Stimulated activated CD8-positive, alpha-beta memory T cell treated with anti-CD3 and anti-CD28 coated beads, Interleukin-7, amount 100 ng/mL, for 1 hour (primary cell): ENCODE results near the gene BPIFB2.
"Not testable (repeated sequence)": the region's sequence is repeated elsewhere in the genome, so short reads cannot be mapped to it uniquely, and the experiment has no call there.

Experiments used
- DNase-seq, 2 donors: peaks; one replicate each; pipeline ENCODE4 v3.0.0-alpha.2; 2020; ENCODE audit warnings: low read depth in 2 of 2

Gene BPIFB2

GRCh38 chr20:33034901-33035492 is 27.5 kb downstream of the BPIFB2 start:
- no peak for DNase-seq

DNA sequence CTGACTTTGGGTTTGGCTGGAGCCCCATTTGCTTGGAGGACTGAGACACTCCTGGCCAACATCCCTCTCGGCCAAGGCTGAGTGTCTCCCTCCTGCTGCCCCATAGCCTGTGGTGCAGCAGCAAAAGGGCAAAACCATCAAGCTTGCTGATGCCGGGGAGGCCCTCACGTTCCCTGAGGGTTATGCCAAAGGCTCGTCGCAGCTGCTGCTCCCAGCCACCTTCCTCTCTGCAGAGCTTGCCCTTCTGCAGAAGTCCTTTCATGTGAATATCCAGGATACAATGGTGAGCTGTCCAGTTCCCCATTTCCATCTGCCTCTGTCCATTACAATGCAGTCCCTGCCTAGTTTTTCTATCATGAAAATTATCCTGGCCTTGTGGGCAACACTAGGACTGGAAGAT is 30.0 kb downstream of the BPIFB2 start:
- no peak for DNase-seq

- no peak for DNase-seq
These were observed 30.7 kb downstream of the BPIFB2 start for GRCh38 chr20:33038243-33038642.

GRCh38 chr20:33042430-33042829 is 34.9 kb downstream of the BPIFB2 start:
- DNase-seq: no peak

DNA sequence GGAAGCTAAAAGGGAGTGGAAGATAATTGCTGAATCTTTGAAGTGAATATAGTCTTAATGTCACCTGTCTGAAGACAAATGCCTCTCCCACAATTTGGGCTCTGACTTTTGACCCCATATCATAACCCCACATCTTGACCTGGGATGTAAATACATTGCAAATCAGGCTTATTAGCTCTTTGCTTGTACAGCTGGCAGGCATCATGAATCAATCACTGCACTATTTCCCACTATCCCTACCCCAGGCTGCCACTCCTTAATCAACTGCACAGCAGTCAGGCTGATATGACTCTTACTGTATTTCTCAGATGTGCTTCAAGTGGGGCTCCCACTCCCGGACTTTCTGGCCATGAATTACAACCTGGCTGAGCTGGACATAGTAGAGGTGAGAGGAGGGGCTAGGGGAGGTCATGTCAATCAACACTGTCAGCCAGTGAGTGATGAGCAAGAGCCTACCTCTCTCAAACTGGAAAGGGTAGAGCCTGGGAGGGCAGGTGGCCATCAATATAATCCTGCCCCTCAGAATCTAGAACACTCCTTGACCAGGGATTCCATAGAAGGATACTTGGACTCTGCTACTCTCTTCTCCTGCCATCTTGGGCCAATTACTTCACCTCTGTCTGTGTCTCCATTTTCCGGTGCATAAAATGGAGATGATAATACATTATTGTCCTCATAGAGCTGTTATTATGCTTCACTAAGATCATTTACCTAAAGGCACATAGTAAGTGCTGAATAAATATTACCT is 35.7 kb downstream of the BPIFB2 start:
- DNase-seq: no peak

GRCh38 chr20:33043731-33044181 is 36.3 kb downstream of the BPIFB2 start:
- DNase-seq: no peak

- DNase-seq: not testable (repeated sequence)
These were observed 37.7 kb downstream of the BPIFB2 start for GRCh38 chr20:33045129-33045721.

DNA sequence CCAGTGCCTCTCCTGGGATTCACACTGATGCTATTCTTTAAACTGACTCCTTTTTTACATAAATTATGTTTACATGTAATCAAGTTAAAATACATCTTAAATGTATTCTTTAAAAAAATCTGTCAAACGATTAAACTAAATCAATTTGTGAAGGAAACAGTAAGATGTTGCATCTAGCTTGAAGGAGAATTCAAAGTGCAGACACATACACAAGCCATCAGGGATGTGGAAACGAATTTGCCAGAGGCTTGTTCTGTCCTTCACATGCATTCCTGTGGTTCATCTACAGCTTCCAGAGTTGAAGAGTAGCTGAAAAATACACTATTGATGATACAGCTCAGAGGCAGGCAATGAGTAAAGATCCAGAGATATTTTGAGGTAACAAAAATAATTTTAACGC is 38.9 kb downstream of the BPIFB2 start:
- no peak for DNase-seq

DNA sequence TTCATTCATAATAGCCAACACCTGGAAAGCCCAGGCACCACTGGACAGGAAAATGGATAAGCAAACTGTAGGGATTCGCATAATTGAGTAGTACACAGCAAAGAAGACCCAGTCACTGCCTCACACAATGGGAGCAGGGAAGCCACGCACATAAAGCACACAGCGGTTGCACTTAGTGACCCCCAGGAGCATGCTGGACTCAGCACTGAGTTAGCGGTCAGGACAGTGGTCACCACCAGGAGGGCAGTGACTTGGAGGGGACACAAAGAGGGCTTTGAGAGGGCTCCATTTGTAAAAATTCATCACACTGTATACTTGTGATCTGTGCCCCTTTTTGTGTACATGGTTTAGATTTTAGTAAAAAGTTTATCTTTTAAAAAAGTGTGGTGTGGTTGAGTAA is 43.8 kb downstream of the BPIFB2 start:
- no peak for DNase-seq

- DNase-seq: no peak
These were observed 46.0 kb downstream of the BPIFB2 start, which contains the start of gene BPIFB3 for GRCh38 chr20:33053291-33054106. Gene BPIFB3 (plus strand): TSS chr20:33053903. CDS start chr20:33055436, 1,533 bp downstream.

DNA sequence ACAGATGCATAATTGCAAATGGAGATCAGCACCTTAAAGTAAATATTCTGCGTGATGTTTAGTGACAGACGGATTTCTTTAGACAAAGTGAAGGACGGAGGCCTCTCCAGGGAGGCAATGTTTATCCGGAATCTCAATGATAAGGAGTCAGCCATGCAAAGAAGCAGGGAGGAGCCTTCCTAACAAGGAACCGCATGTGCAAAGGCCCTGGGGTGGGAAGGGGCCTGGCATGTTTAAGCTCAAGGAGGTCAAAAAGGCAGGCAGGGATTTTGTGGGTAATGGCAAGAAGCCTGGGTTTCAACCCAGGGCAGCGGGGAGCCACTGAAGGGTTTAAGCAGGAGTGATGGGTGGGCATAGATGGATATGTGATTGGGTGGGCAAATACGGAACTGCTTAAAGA is 46.9 kb downstream of the BPIFB2 start:
- DNase-seq: no peak

- DNase-seq: no peak
These were observed 47.3 kb downstream of the BPIFB2 start for GRCh38 chr20:33054791-33055190.

DNA sequence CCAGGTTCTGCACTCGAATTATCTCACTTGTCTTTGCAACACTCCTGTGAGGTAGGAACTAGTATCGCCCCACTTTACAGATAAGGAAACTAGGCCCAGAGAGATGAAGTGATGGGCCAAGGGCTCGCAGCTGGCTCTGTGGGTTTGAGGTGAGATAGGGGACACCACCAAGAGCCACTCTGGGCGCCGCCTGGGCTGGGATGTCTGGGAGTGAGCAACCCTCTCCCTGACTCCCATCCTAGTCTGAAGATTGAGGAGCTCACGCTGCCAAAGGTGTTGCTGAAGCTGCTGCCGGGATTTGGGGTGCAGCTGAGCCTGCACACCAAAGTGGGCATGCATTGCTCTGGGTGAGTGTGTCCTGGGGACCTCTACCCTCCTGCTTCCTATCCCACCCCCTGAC is 51.6 kb downstream of the BPIFB2 start:
- no peak for DNase-seq

- DNase-seq: no peak
These were observed 52.4 kb downstream of the BPIFB2 start for GRCh38 chr20:33059741-33060390.

GRCh38 chr20:33061658-33062028 is 54.1 kb downstream of the BPIFB2 start:
- no peak for DNase-seq

DNA sequence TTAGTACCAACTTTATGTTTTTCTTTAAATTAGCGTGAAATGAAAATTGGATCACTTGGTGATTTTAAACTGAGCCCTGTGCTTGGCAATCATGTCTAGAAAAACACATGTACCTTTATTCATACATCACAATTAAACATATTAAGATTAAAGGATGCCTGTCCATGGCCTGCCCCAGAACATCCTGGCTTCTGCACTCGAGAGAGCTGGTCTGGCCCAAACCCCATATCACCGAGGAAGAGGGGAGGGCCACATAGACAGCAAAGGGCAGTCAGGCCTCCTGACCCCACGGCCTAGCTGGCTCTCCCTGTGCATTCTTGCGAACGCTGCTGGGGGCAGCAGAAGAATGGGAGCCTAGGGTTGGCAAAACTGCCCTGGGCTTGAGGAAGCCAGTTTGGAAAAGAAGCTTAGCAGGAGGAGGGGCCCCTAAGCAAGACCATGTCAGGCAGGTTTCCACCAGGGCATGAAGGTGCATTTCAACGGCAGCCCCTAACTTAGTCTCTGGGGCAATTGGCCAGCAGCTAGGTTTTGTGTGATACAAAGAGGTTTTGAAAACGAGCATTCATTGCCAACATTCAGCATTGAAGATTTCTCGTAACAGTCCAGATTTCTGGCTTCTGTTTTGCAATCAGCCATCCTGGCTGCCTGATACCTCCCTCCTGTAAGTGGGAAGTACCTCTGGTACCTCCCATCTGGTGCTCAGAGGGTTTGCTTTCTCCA is 54.8 kb downstream of the BPIFB2 start:
- no peak for DNase-seq

- DNase-seq: no peak
These were observed 55.3 kb downstream of the BPIFB2 start for GRCh38 chr20:33062825-33063149.

DNA sequence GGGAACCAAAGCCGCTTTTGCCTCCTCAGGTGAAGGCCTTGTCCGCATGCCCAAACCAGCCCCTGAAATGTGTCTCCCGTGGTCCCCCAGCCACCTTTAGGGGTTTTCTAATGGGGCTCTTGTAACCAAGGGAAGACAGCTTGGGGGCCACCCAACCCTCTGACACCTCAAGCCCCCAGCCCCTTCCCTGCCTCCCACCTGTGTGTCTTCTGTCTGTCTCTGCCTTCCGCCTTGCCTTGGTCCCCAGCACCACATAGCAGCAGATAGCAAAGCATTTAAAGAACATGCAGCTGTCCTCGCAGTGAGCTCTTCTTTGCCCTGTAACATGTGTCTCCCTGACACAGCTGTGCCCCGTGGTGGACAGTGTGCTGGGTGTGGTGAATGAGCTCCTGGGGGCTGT is 55.8 kb downstream of the BPIFB2 start:
- DNase-seq: no peak

DNA sequence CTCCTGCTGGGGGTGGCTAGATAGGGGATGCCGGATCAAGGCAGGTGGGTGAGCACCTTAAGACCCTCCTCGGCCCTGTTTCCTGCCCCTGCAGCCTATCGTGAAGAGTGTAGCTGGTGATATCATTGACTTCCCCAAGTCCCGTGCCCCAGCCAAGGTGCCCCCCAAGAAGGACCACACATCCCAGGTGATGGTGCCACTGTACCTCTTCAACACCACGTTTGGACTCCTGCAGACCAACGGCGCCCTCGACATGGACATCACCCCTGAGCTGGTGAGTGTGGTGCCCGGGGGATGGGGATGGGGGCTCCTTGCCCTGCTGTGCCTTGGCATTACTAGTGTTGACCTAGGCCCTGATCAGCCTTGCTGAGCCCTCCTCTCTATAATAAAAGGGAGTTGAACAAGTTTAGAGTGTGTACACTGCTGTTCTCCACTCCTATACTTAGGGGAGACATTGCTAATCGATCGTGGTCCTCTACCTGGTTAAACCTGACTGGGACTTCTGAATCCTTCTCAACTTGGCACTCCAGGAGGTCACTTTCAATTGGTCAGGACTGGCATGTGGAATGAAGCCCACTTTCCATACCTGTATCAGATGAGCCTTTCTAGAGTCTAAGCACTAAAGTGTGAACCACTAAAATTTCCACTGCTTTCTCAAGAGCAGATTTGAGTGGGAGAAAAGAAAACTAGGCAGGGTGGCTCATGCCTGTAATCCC is 57.2 kb downstream of the BPIFB2 start:
- no peak for DNase-seq

- DNase-seq: no peak
These were observed 58.3 kb downstream of the BPIFB2 start for GRCh38 chr20:33065785-33066184.

- no peak for DNase-seq
These were observed 60.3 kb downstream of the BPIFB2 start for GRCh38 chr20:33067806-33068205.
